DND-41 (cell line): ENCODE results near the gene PDZD4.

ENCODE experiments used
- ATAC-seq: fragments of 200-7000 bp; cut with Tn5 transposase; 3 replicates; pipeline ENCODE4 v1.9.1; 2021; ENCODE audit warnings: low read depth; ENCODE audit not compliant: insufficient read depth
- DNase-seq: peaks from one replicate; pipeline ENCODE4 v3.0.0-alpha.2; 2020
- H2AFZ ChIP-seq: 2 replicates; pipeline ENCODE4 v1.6.0; 2012; ENCODE audit warnings: low read depth, low read length
- H3K27ac ChIP-seq: 2 replicates; pipeline ENCODE4 v1.5.1; 2012; ENCODE audit warnings: low read length, inconsistent platforms
- H3K27me3 ChIP-seq: fragments of 200-600 bp; sonication (generic); 2 replicates; pipeline ENCODE4 v1.6.0; 2012; ENCODE audit warnings: low read length, mild to moderate bottlenecking, inconsistent platforms; ENCODE audit not compliant: insufficient read depth, poor library complexity
- H3K36me3 ChIP-seq: 2 replicates; pipeline ENCODE4 v1.5.1; 2012; ENCODE audit warnings: low read length, inconsistent platforms; ENCODE audit not compliant: insufficient read depth
- H3K4me1 ChIP-seq: 2 replicates; pipeline ENCODE4 v1.5.1; 2012; ENCODE audit warnings: mild to moderate bottlenecking, low read length; ENCODE audit not compliant: insufficient read depth
- H3K4me2 ChIP-seq: 2 replicates; pipeline ENCODE4 v1.6.0; 2012; ENCODE audit warnings: mild to moderate bottlenecking, moderate library complexity, low read length, inconsistent platforms; ENCODE audit not compliant: insufficient read depth
- H3K4me3 ChIP-seq, 2 experiments: fragments of 200-600 bp in 1 of 2; shearing (Covaris generic) in 1 of 2; 2 replicates each; pipeline ENCODE4 v1.5.1; 2012 to 2016; ENCODE audit warnings: inconsistent platforms in 2 of 2, low read length in 2 of 2, mild to moderate bottlenecking in 2 of 2, low read depth in 1 of 2, moderate library complexity in 1 of 2
- H3K79me2 ChIP-seq: 2 replicates; pipeline ENCODE4 v1.6.0; 2012; ENCODE audit warnings: low read length, inconsistent platforms; ENCODE audit not compliant: insufficient read depth
- H3K9ac ChIP-seq: 2 replicates; pipeline ENCODE4 v1.6.0; 2012; ENCODE audit warnings: low read depth, mild to moderate bottlenecking, inconsistent platforms, low read length, moderate library complexity
- H3K9me3 ChIP-seq: 2 replicates; pipeline ENCODE4 v1.5.1; 2012; ENCODE audit warnings: low read length, moderate library complexity, mild to moderate bottlenecking, inconsistent platforms; ENCODE audit not compliant: insufficient read depth, severe bottlenecking
- H4K20me1 ChIP-seq: 2 replicates; pipeline ENCODE4 v1.6.0; 2012; ENCODE audit warnings: low read length; ENCODE audit not compliant: insufficient read depth
- CTCF ChIP-seq: IDR thresholded peaks from 2 replicates; pipeline ENCODE4 v1.5.1; 2012; ENCODE audit warnings: borderline replicate concordance, low read length, moderate library complexity, mild to moderate bottlenecking; ENCODE audit not compliant: poor library complexity, severe bottlenecking; ENCODE audit errors: extremely low read depth
- EZH2 ChIP-seq: IDR thresholded peaks from 3 replicates; pipeline ENCODE4 v1.6.1; 2012; ENCODE audit warnings: borderline replicate concordance, low read depth, mild to moderate bottlenecking, moderate library complexity, low read length, inconsistent platforms; ENCODE audit not compliant: severe bottlenecking

Gene PDZD4

GRCh38 chrX:153873282-153874084 is 43.1 kb upstream of the PDZD4 start:
- no peaks in the 10 kb centered on the region for H3K79me2 ChIP-seq
- no peak for ATAC-seq
- H4K20me1 ChIP-seq: peaks cover 14% of the 10 kb centered on the region
- H3K4me2 ChIP-seq: no peak overlapping the region
- no peak overlapping the region for H2AFZ ChIP-seq
- no peak overlapping the region for H3K9ac ChIP-seq
- no peak overlapping the region for H3K27ac ChIP-seq
- no peaks in the 10 kb centered on the region; the same call in 1 of the 2 replicates for H3K4me1 ChIP-seq
- no peak overlapping the region for H3K4me3 ChIP-seq
- TF ChIP-seq CTCF (no peak), EZH2 (no peak)
- no peaks in the 10 kb centered on the region for H3K36me3 ChIP-seq
- DNase-seq: no peak
- H3K27me3 ChIP-seq: no peaks in the 10 kb centered on the region
- H3K9me3 ChIP-seq: no peaks in the 10 kb centered on the region

DNA sequence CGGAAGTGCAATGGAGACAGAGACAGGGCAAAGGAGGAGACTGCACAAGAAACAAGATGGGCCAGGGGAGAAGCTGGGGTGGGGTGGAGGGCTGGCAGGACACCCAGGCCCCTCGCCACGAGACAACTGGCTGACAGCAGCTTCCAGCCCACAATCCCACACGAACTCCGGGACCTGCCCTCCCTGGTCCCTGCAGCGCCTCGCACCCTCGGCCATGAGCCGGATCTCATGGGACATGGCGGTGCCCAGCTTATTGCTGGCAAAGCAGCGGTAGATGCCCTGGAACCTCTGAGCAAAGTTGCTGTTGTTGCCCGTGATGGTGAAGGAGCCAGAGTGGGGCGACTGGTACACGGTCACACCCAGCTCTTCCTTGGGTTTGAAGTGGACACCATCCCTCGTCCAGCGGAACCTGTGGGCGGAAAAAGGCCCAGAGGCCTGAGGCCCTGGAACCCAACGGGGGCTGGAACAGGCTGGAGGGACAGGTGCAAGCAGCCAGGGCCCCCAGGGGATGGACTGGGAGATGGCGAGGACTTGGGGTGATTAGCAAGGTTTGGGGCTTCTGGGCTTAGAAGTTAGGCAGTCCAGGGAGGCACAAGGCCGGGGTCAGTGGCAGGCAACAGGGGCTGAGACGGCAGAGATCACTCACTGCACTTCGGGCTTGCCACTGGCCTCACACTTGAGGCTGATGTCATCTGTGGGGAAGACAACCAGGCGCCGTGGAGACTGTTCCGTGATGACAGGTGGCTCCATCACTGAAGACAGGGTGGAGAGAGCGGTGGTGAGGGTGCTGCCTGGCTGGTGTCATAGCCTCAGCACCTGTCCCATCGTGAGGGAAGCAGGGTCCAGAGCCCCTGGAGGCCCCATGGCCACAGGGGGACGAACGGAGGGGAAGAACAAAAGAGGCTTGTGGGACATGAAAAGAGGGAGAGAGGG is 41.9 kb upstream of the PDZD4 start:
- no peak for ATAC-seq
- Histone ChIP-seq H3K79me2 (no peaks in the 10 kb centered on the region), H3K36me3 (no peaks in the 10 kb centered on the region), H3K27me3 (no peaks in the 10 kb centered on the region), H3K27ac (no peak overlapping the region), H3K4me3 (no peak overlapping the region), H4K20me1 (peaks cover 6% of the 10 kb centered on the region; the same call in 1 of the 2 replicates), H3K9me3 (no peaks in the 10 kb centered on the region), H2AFZ (no peak overlapping the region), H3K4me2 (no peak overlapping the region), H3K4me1 (no peaks in the 10 kb centered on the region), H3K9ac (no peak overlapping the region)
- no peak for DNase-seq
- TF ChIP-seq CTCF (no peak), EZH2 (no peak)

GRCh38 chrX:153871451-153871850 is 41.1 kb upstream of the PDZD4 start:
- Histone ChIP-seq H3K27me3 (no peaks in the 10 kb centered on the region), H3K36me3 (no peaks in the 10 kb centered on the region), H3K9me3 (no peaks in the 10 kb centered on the region), H4K20me1 (peaks cover 6% of the 10 kb centered on the region; the same call in 1 of the 2 replicates), H3K4me3 (no peak overlapping the region), H3K9ac (no peak overlapping the region), H3K4me1 (no peaks in the 10 kb centered on the region), H3K4me2 (no peak overlapping the region), H2AFZ (no peak overlapping the region), H3K27ac (no peak overlapping the region), H3K79me2 (no peaks in the 10 kb centered on the region)
- ATAC-seq (no peak), DNase-seq (no peak)
- no peak for TF ChIP-seq EZH2
- TF ChIP-seq CTCF: no peak
